ENCODE results near the gene SAP30.

DNA sequence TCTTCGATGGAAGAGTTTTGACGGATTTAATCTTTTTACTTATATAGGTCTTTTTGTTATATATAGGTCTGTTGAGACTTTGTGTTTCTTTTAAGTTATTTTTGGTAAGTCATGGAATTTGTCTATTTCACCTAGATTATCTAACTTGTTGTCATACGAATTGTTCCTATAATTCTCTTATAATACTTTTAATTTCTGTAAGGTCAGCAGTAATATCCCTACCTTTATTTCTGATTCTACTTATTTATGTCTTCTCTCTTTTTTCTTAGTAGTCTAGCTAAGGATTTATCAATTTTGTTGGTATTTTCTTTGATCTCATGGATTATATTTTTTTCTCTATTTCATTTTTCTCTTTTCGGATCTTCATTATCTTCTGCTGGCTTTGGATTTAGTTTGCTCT lies 11.6 kb downstream of the SAP30 start:
- TF ChIP-seq, protein P1, sequence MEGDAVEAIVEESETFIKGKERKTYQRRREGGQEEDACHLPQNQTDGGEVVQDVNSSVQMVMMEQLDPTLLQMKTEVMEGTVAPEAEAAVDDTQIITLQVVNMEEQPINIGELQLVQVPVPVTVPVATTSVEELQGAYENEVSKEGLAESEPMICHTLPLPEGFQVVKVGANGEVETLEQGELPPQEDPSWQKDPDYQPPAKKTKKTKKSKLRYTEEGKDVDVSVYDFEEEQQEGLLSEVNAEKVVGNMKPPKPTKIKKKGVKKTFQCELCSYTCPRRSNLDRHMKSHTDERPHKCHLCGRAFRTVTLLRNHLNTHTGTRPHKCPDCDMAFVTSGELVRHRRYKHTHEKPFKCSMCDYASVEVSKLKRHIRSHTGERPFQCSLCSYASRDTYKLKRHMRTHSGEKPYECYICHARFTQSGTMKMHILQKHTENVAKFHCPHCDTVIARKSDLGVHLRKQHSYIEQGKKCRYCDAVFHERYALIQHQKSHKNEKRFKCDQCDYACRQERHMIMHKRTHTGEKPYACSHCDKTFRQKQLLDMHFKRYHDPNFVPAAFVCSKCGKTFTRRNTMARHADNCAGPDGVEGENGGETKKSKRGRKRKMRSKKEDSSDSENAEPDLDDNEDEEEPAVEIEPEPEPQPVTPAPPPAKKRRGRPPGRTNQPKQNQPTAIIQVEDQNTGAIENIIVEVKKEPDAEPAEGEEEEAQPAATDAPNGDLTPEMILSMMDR (IDR thresholded peaks at IDR 0.05): no peak
- no peak for TF ChIP-seq EP300 (IDR thresholded peaks at IDR 0.05)
